ENCODE data around the gene DQX1. TPM values are rescaled to one million over a fixed set of nuclear protein-coding genes. Genes with fewer than 3 reads are reported as not detected.
A peak's percentile ranks its signal among the peaks of the same experiment; 100 is the strongest.

The DQX1 gene
- total RNA-seq, 4 donors from 2014 or later, result 2.7 to 12.8 (median 6.4) TPM

DNA sequence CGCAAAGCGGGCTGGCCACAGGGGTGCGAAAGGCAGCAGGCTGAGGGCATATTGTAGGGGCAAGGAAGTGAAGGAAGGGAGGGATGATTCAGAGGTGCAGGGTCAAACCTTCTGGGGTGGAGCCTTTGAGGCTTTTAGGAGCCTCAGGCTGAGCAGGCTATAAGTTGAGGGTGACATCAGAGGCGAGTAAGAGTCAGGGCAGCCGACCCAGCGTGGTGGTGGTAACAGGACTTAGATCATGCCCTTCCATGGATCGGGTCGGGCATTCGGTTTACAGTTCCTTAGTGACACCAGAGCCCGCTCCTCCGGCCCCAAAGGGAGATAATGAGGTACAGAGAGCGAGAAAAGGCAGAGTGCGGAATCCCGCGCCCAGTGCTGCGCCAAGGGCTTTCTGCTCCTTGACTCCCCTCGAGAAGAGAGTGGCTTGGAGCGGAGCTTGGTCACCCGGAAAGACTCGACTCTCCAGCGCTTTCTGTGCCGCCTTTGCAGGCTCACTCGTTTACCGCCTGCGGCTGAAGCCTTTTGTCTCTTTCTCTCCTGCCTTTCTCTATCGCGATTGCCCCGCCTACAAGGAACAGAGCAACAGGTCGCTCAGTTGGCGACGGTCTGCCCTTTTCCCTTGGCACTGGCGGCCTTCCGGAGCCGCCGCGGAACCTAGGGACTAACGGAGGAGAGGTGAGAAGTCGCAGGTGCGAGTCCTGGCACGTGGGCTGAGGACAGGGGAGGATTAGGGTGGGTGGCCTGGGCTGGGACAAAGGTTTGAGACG lies 27.3 kb downstream of the DQX1 start:
- no peak for DNase-seq (ENCODE audit: low spot score in 2 of 2)
- TF ChIP-seq, protein P1, sequence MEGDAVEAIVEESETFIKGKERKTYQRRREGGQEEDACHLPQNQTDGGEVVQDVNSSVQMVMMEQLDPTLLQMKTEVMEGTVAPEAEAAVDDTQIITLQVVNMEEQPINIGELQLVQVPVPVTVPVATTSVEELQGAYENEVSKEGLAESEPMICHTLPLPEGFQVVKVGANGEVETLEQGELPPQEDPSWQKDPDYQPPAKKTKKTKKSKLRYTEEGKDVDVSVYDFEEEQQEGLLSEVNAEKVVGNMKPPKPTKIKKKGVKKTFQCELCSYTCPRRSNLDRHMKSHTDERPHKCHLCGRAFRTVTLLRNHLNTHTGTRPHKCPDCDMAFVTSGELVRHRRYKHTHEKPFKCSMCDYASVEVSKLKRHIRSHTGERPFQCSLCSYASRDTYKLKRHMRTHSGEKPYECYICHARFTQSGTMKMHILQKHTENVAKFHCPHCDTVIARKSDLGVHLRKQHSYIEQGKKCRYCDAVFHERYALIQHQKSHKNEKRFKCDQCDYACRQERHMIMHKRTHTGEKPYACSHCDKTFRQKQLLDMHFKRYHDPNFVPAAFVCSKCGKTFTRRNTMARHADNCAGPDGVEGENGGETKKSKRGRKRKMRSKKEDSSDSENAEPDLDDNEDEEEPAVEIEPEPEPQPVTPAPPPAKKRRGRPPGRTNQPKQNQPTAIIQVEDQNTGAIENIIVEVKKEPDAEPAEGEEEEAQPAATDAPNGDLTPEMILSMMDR (IDR thresholded peaks at IDR 0.05), result no peak
- TF ChIP-seq POLR2AphosphoS5 (IDR thresholded peaks at IDR 0.05) (no peak), EP300 (IDR thresholded peaks at IDR 0.05) (no peak), POLR2A (IDR thresholded peaks at IDR 0.05) (no peak)
- WGBS, result 2% methylated on average over 41 of the region's 41 CpGs
- H3K9me3 ChIP-seq, result no peaks in the 10 kb centered on the region
- peaks cover 61% of the 10 kb centered on the region for H3K27me3 ChIP-seq
- H3K36me3 ChIP-seq, result peaks cover 8% of the 10 kb centered on the region
- peaks cover 45% of the 10 kb centered on the region for H3K4me1 ChIP-seq
- H3K4me3 ChIP-seq, result peak overlapping the region; percentile 46
- no peak overlapping the region for H3K27ac ChIP-seq

DNA sequence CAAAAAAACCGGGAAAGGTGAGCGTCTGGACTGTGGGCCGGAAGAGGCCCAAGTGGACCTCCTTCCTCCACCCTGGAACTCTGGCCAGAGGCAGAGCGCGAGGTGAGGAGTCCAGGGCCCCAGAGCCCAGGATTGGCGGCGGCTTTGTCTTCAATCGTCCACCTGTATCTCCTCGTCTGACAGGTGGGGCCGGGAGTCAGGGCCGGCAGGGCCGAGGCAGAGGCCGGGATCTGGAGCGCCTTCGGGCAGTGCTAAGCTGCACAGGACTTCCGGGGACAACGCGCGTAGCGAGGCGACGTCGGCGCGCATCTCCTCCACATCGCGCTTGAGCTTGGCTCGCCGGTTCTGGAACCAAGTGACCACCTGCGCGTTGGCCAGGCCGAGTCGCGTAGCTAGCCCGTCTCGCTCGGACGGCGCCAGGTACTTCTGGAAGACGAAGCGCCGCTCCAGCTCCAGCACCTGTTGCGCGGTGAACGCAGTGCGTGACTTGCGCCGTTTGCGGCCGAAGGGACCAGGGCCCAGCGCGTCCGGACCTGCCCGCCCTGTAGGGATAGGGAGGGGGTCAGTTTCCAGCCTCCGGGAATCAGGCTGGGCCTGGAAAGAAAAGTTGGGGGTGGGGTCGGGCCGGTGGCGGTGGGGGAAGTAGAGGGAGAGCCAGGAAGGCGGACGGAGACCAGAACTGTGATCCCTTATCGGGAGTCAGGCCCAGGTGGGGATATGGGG lies 28.1 kb downstream of the DQX1 start:
- Histone ChIP-seq H3K9me3 (no peaks in the 10 kb centered on the region), H3K36me3 (peaks cover 15% of the 10 kb centered on the region), H3K27ac (no peak overlapping the region), H3K4me1 (peaks cover 37% of the 10 kb centered on the region), H3K27me3 (peaks cover 57% of the 10 kb centered on the region), H3K4me3 (peak overlapping the region; percentile 46)
- TF ChIP-seq POLR2A (IDR thresholded peaks at IDR 0.05) (no peak), POLR2AphosphoS5 (IDR thresholded peaks at IDR 0.05) (no peak), EP300 (IDR thresholded peaks at IDR 0.05) (no peak)
- TF ChIP-seq, protein P1 (IDR thresholded peaks at IDR 0.05), result no peak
- peak in 1 of 2 donors; percentile 69 for DNase-seq (ENCODE audit: low spot score in 2 of 2)
- WGBS, result 4% methylated on average over 37 of the region's 61 CpGs

DNA sequence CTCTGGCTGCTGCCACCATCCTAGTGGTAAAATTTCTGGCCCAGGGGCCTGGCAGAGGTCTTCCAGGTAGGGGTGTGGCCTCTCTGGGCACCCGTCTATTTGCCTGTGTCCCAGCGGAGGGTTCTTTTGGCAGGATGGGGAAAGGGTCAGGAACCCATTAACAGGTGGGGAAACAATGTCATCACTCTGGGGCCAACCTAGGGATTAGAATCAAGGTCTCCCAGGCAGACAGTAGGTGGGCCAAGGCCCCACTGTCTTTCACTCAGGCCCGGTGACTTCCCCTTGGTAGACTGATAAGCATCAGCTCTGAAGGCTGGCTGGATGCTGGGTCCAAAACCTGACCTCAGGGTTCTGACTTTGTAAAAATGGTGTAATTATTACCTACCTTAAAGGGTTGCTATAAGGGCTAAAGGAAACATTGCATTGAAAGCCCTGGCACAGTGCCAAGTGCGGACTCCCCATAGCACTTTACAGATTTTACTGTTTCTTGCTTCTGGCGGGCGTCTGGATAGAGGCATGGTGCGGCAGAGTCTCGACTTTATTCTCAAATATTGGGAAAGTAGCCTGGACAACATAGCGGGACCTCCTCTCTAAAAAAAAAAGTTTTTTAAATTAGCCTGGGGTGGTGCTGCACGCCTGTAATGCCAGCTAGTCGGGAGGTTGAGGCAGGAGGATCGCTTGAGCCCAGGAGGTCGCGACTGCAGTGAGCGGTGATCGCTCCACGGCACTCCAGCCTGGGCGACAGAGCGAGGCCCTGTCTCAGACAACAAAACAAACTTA lies 28.8 kb downstream of the DQX1 start:
- H3K9me3 ChIP-seq, result no peaks in the 10 kb centered on the region
- WGBS, result 56% methylated on average over 19 of the region's 19 CpGs
- peak overlapping the region; percentile 46 for H3K4me3 ChIP-seq
- H3K27me3 ChIP-seq, result peaks cover 50% of the 10 kb centered on the region
- H3K27ac ChIP-seq, result no peak overlapping the region
- DNase-seq (ENCODE audit: low spot score in 2 of 2), result no peak
- peaks cover 30% of the 10 kb centered on the region for H3K4me1 ChIP-seq
- peaks cover 23% of the 10 kb centered on the region for H3K36me3 ChIP-seq
- TF ChIP-seq POLR2A (IDR thresholded peaks at IDR 0.05), result no peak
- TF ChIP-seq, protein P1 (IDR thresholded peaks at IDR 0.05), result no peak
- TF ChIP-seq EP300 (IDR thresholded peaks at IDR 0.05), result no peak
- TF ChIP-seq POLR2AphosphoS5 (IDR thresholded peaks at IDR 0.05), result no peak

DNA sequence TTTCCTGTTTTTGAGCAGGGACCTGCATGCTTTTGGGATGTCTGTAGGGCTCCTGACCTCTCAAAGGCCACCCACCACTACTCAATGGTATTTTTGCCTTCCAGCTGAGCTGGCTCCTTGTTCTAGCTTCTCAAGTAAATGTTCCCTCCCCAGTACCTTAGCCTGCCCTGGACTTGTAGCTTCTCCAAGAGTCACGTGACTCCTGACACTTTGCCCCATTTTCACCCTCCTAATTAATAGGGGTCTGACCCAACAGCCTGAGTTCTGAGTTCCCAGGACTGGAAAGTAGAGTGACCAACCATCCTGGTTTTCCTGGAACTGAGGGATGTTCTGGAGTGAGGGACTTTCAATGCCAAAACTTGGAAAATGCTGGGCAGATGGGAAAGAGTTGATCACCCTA lies 30.6 kb downstream of the DQX1 start:
- 92% methylated on average over 1 of the region's 1 CpG for whole genome bisulfite sequencing
- Histone ChIP-seq H3K4me3 (no peak overlapping the region), H3K9me3 (no peaks in the 10 kb centered on the region), H3K36me3 (peaks cover 40% of the 10 kb centered on the region), H3K4me1 (peaks cover 26% of the 10 kb centered on the region), H3K27me3 (peaks cover 34% of the 10 kb centered on the region), H3K27ac (no peak overlapping the region)
- TF ChIP-seq EP300 (IDR thresholded peaks at IDR 0.05), result no peak
- TF ChIP-seq, protein P1 (IDR thresholded peaks at IDR 0.05), result no peak
- TF ChIP-seq POLR2AphosphoS5 (IDR thresholded peaks at IDR 0.05), result no peak
- TF ChIP-seq POLR2A (IDR thresholded peaks at IDR 0.05), result no peak
- DNase-seq (ENCODE audit: low spot score in 2 of 2), result no peak

All from suprapubic skin (tissue), 4 donors.